Measurements from ENCODE around the gene CD101. TPM values are rescaled to one million over a fixed set of nuclear protein-coding genes. Genes with fewer than 3 reads are reported as not detected.

Gene CD101
- total RNA-seq, 1 donor from 2014 or later, result 0.08 TPM

GRCh38 chr1:117003223-117003875, 1.8 kb downstream of the CD101 start:
- H3K4me3 ChIP-seq (ENCODE audit: low read depth, low read length), result no peak overlapping the region
- no peak for TF ChIP-seq CTCF (IDR thresholded peaks at IDR 0.05; ENCODE audit: insufficient read depth, low read length, poor library complexity, severe bottlenecking)
- no peaks in the 10 kb centered on the region for H3K27me3 ChIP-seq (ENCODE audit: control insufficient read depth, insufficient read depth, low read length)
- no peak for DNase-seq (ENCODE audit: low read depth)
- H3K36me3 ChIP-seq (ENCODE audit: control insufficient read depth, insufficient read depth, low read length), result no peaks in the 10 kb centered on the region

GRCh38 chr1:117007719-117008013, 6.1 kb downstream of the CD101 start:
- Histone ChIP-seq H3K27me3 (ENCODE audit: control insufficient read depth, insufficient read depth, low read length) (no peaks in the 10 kb centered on the region), H3K36me3 (ENCODE audit: control insufficient read depth, insufficient read depth, low read length) (no peaks in the 10 kb centered on the region), H3K4me3 (ENCODE audit: low read depth, low read length) (no peak overlapping the region)
- no peak for DNase-seq (ENCODE audit: low read depth)
- no peak for TF ChIP-seq CTCF (IDR thresholded peaks at IDR 0.05; ENCODE audit: insufficient read depth, low read length, poor library complexity, severe bottlenecking)

GRCh38 chr1:117008656-117009055, 7.1 kb downstream of the CD101 start:
- no peak overlapping the region for H3K4me3 ChIP-seq (ENCODE audit: low read depth, low read length)
- no peak for DNase-seq (ENCODE audit: low read depth)
- H3K36me3 ChIP-seq (ENCODE audit: control insufficient read depth, insufficient read depth, low read length), result no peaks in the 10 kb centered on the region
- H3K27me3 ChIP-seq (ENCODE audit: control insufficient read depth, insufficient read depth, low read length), result no peaks in the 10 kb centered on the region
- TF ChIP-seq CTCF (IDR thresholded peaks at IDR 0.05; ENCODE audit: insufficient read depth, low read length, poor library complexity, severe bottlenecking), result no peak

GRCh38 chr1:117009132-117009531, 7.6 kb downstream of the CD101 start:
- DNase-seq (ENCODE audit: low read depth), result no peak
- no peaks in the 10 kb centered on the region for H3K27me3 ChIP-seq (ENCODE audit: control insufficient read depth, insufficient read depth, low read length)
- no peaks in the 10 kb centered on the region for H3K36me3 ChIP-seq (ENCODE audit: control insufficient read depth, insufficient read depth, low read length)
- no peak overlapping the region for H3K4me3 ChIP-seq (ENCODE audit: low read depth, low read length)
- TF ChIP-seq CTCF (IDR thresholded peaks at IDR 0.05; ENCODE audit: insufficient read depth, low read length, poor library complexity, severe bottlenecking), result no peak

GRCh38 chr1:117010310-117010969, 8.9 kb downstream of the CD101 start:
- DNase-seq (ENCODE audit: low read depth), result no peak
- Histone ChIP-seq H3K27me3 (ENCODE audit: control insufficient read depth, insufficient read depth, low read length) (no peaks in the 10 kb centered on the region), H3K4me3 (ENCODE audit: low read depth, low read length) (no peak overlapping the region), H3K36me3 (ENCODE audit: control insufficient read depth, insufficient read depth, low read length) (no peaks in the 10 kb centered on the region)
- TF ChIP-seq CTCF (IDR thresholded peaks at IDR 0.05; ENCODE audit: insufficient read depth, low read length, poor library complexity, severe bottlenecking), result no peak

- TF ChIP-seq CTCF (IDR thresholded peaks at IDR 0.05; ENCODE audit: insufficient read depth, low read length, poor library complexity, severe bottlenecking), result no peak
- DNase-seq (ENCODE audit: low read depth), result no peak
These were observed 9.8 kb downstream of the CD101 start for GRCh38 chr1:117011334-117011733.

More at GRCh38 chr1:117011334-117011733, 9.8 kb downstream of the CD101 start:
- Histone ChIP-seq H3K4me3 (ENCODE audit: low read depth, low read length) (no peak overlapping the region), H3K27me3 (ENCODE audit: control insufficient read depth, insufficient read depth, low read length) (no peaks in the 10 kb centered on the region), H3K36me3 (ENCODE audit: control insufficient read depth, insufficient read depth, low read length) (no peaks in the 10 kb centered on the region)

Measured in kidney epithelial cell (primary cell).